ENCODE results near the gene NKAIN4. TPM values are rescaled to one million over a fixed set of nuclear protein-coding genes. Genes with fewer than 3 reads are reported as not detected.
A peak's percentile ranks its signal among the peaks of the same experiment; 100 is the strongest.

The NKAIN4 gene
- total RNA-seq, 4 donors from 2014 or later = not detected

GRCh38 chr20:63194007-63194796 is 60.1 kb downstream of the NKAIN4 start:
- H3K27me3 ChIP-seq = no peaks in the 10 kb centered on the region
- TF ChIP-seq CTCF (IDR thresholded peaks at IDR 0.05) = no peak
- TF ChIP-seq POLR2A (IDR thresholded peaks at IDR 0.05) = no peak
- H3K27ac ChIP-seq = no peak overlapping the region
- H3K9me3 ChIP-seq = no peaks in the 10 kb centered on the region
- H3K4me1 ChIP-seq = peaks cover 0 to 17% (median 0%) of the 10 kb centered on the region in 4 donors
- DNase-seq = no peak
- H3K36me3 ChIP-seq = peaks cover 0 to 33% (median 0%) of the 10 kb centered on the region in 3 donors
- no peak overlapping the region for H3K4me3 ChIP-seq

GRCh38 chr20:63192721-63193120 is 61.5 kb downstream of the NKAIN4 start:
- DNase-seq = no peak
- no peak overlapping the region for H3K27ac ChIP-seq
- H3K27me3 ChIP-seq = no peaks in the 10 kb centered on the region
- no peak for TF ChIP-seq POLR2A (IDR thresholded peaks at IDR 0.05)
- TF ChIP-seq CTCF (IDR thresholded peaks at IDR 0.05) = no peak
- H3K36me3 ChIP-seq = peaks cover 0 to 28% (median 0%) of the 10 kb centered on the region in 3 donors
- no peak overlapping the region for H3K4me3 ChIP-seq
- H3K9me3 ChIP-seq = no peaks in the 10 kb centered on the region
- peaks cover 0 to 3% (median 0%) of the 10 kb centered on the region in 4 donors for H3K4me1 ChIP-seq

- Histone ChIP-seq H3K4me1 (peaks cover 0 to 3% (median 0%) of the 10 kb centered on the region in 4 donors), H3K4me3 (no peak overlapping the region), H3K9me3 (no peaks in the 10 kb centered on the region), H3K27ac (no peak overlapping the region), H3K36me3 (peaks cover 0 to 16% (median 0%) of the 10 kb centered on the region in 3 donors), H3K27me3 (no peaks in the 10 kb centered on the region)
- DNase-seq = peak in 2 of 3 donors; percentile 91 to 94
- TF ChIP-seq CTCF (IDR thresholded peaks at IDR 0.05) (peak in 1 of 6 experiments; percentile 6), POLR2A (IDR thresholded peaks at IDR 0.05) (no peak)
These were observed 62.9 kb downstream of the NKAIN4 start for GRCh38 chr20:63191400-63191799.

- DNase-seq = no peak
- TF ChIP-seq POLR2A (IDR thresholded peaks at IDR 0.05) = no peak
- no peak for TF ChIP-seq CTCF (IDR thresholded peaks at IDR 0.05)
These were observed 63.4 kb downstream of the NKAIN4 start for GRCh38 chr20:63190828-63191227.

More at GRCh38 chr20:63190828-63191227, 63.4 kb downstream of the NKAIN4 start:
- no peaks in the 10 kb centered on the region for H3K27me3 ChIP-seq
- H3K4me3 ChIP-seq = no peak overlapping the region
- peaks cover 0 to 14% (median 0%) of the 10 kb centered on the region in 3 donors for H3K36me3 ChIP-seq
- no peaks in the 10 kb centered on the region for H3K9me3 ChIP-seq
- H3K4me1 ChIP-seq = peaks cover 0 to 3% (median 0%) of the 10 kb centered on the region in 4 donors
- no peak overlapping the region for H3K27ac ChIP-seq

Small RNA genes within 50 kb of the gene (small RNA-seq; reads per million reads assigned to genes)
- gene MIR3196 (0 reads per million in 2 donors), gene MIR4326 (0 to 1.3 reads per million in 2 donors)

Other genes with a start within 250 kb of the NKAIN4 start
- not detected for gene BHLHE23, start 247.5 kb downstream of the NKAIN4 start, total RNA-seq
- 10 to 100 TPM; 25.7 to 30.5 (median 28.3) TPM for gene YTHDF1, start 38.3 kb downstream of the NKAIN4 start, total RNA-seq
- not detected for gene BIRC7, start 18.6 kb downstream of the NKAIN4 start, total RNA-seq
- gene ARFGAP1, start 18.4 kb upstream of the NKAIN4 start, total RNA-seq = 100 to 1,000 TPM in 1 of 4 donors, 10 to 100 TPM in 3; 66.6 to 149 (median 89.8) TPM
- not detected for gene COL20A1, start 38.7 kb upstream of the NKAIN4 start, total RNA-seq
- gene CHRNA4, start 106.9 kb upstream of the NKAIN4 start, total RNA-seq = not detected
- gene KCNQ2, start 218.2 kb upstream of the NKAIN4 start, total RNA-seq = not detected
- 1 to 10 TPM in 3 of 4 donors, under 1 TPM in 1; 0.67 to 3.3 (median 2.1) TPM for gene EEF1A2, start 244.6 kb upstream of the NKAIN4 start, total RNA-seq